ENCODE results near the gene FAM110D. TPM values are rescaled to one million over a fixed set of nuclear protein-coding genes. Genes with fewer than 3 reads are reported as not detected.

FAM110D gene
- total RNA-seq, 1 experiment from 2014 or later: not detected

GRCh38 chr1:26184086-26184485, 25.2 kb downstream of the FAM110D start:
- DNase-seq: no peak
- Histone ChIP-seq H4K20me1 (ENCODE audit: insufficient read depth, low read depth, low read length) (no peaks in the 10 kb centered on the region), H3K9ac (ENCODE audit: low read length) (no peak overlapping the region), H3K9me3 (ENCODE audit: low read length) (no peaks in the 10 kb centered on the region), H3K4me3 (ENCODE audit: low read length) (no peak overlapping the region), H3K4me2 (ENCODE audit: low read depth, low read length, poor library complexity, severe bottlenecking) (no peak overlapping the region), H2AFZ (ENCODE audit: low read length) (no peak overlapping the region), H3K27ac (ENCODE audit: low read length) (no peak overlapping the region), H3K4me1 (ENCODE audit: low read length) (no peaks in the 10 kb centered on the region), H3K9me2 (replicated peaks; ENCODE audit: insufficient read depth, low read length) (no peaks in the 10 kb centered on the region), H3K79me2 (ENCODE audit: low read length) (no peaks in the 10 kb centered on the region), H3K36me3 (ENCODE audit: insufficient read depth, low read length) (no peaks in the 10 kb centered on the region), H3K27me3 (ENCODE audit: low read length) (no peaks in the 10 kb centered on the region)

- no peak for DNase-seq
- Histone ChIP-seq H3K36me3 (ENCODE audit: insufficient read depth, low read length) (no peaks in the 10 kb centered on the region), H3K27me3 (ENCODE audit: low read length) (no peaks in the 10 kb centered on the region), H3K9ac (ENCODE audit: low read length) (no peak overlapping the region), H3K79me2 (ENCODE audit: low read length) (no peaks in the 10 kb centered on the region), H3K27ac (ENCODE audit: low read length) (no peak overlapping the region), H3K4me2 (ENCODE audit: low read depth, low read length, poor library complexity, severe bottlenecking) (no peak overlapping the region), H3K9me2 (replicated peaks; ENCODE audit: insufficient read depth, low read length) (no peaks in the 10 kb centered on the region), H2AFZ (ENCODE audit: low read length) (no peak overlapping the region), H4K20me1 (ENCODE audit: insufficient read depth, low read depth, low read length) (no peaks in the 10 kb centered on the region), H3K4me3 (ENCODE audit: low read length) (no peak overlapping the region), H3K9me3 (ENCODE audit: low read length) (no peaks in the 10 kb centered on the region), H3K4me1 (ENCODE audit: low read length) (no peaks in the 10 kb centered on the region)
Observed at GRCh38 chr1:26184883-26185282, 26.0 kb downstream of the FAM110D start.

GRCh38 chr1:26187882-26188281, 29.0 kb downstream of the FAM110D start:
- H3K4me1 ChIP-seq (ENCODE audit: low read length): no peaks in the 10 kb centered on the region

GRCh38 chr1:26188477-26188876, 29.6 kb downstream of the FAM110D start:
- H3K27ac ChIP-seq (ENCODE audit: low read length): no peak overlapping the region
- no peak overlapping the region for H2AFZ ChIP-seq (ENCODE audit: low read length)
- no peak overlapping the region for H3K9ac ChIP-seq (ENCODE audit: low read length)
- H3K4me2 ChIP-seq (ENCODE audit: low read depth, low read length, poor library complexity, severe bottlenecking): no peak overlapping the region
- H3K9me3 ChIP-seq (ENCODE audit: low read length): no peaks in the 10 kb centered on the region
- H3K4me3 ChIP-seq (ENCODE audit: low read length): no peak overlapping the region
- no peak for DNase-seq
- no peaks in the 10 kb centered on the region for H3K9me2 ChIP-seq (replicated peaks; ENCODE audit: insufficient read depth, low read length)
- H4K20me1 ChIP-seq (ENCODE audit: insufficient read depth, low read depth, low read length): no peaks in the 10 kb centered on the region
- H3K27me3 ChIP-seq (ENCODE audit: low read length): no peaks in the 10 kb centered on the region
- no peaks in the 10 kb centered on the region for H3K4me1 ChIP-seq (ENCODE audit: low read length)
- no peaks in the 10 kb centered on the region for H3K36me3 ChIP-seq (ENCODE audit: insufficient read depth, low read length)
- no peaks in the 10 kb centered on the region for H3K79me2 ChIP-seq (ENCODE audit: low read length)

More at GRCh38 chr1:26187882-26188281, 29.0 kb downstream of the FAM110D start:
- Histone ChIP-seq H3K9me2 (replicated peaks; ENCODE audit: insufficient read depth, low read length) (no peaks in the 10 kb centered on the region), H3K9me3 (ENCODE audit: low read length) (no peaks in the 10 kb centered on the region), H4K20me1 (ENCODE audit: insufficient read depth, low read depth, low read length) (no peaks in the 10 kb centered on the region), H3K79me2 (ENCODE audit: low read length) (no peaks in the 10 kb centered on the region), H3K36me3 (ENCODE audit: insufficient read depth, low read length) (no peaks in the 10 kb centered on the region), H3K27ac (ENCODE audit: low read length) (no peak overlapping the region), H3K27me3 (ENCODE audit: low read length) (no peaks in the 10 kb centered on the region), H3K9ac (ENCODE audit: low read length) (no peak overlapping the region), H3K4me3 (ENCODE audit: low read length) (no peak overlapping the region), H2AFZ (ENCODE audit: low read length) (no peak overlapping the region), H3K4me2 (ENCODE audit: low read depth, low read length, poor library complexity, severe bottlenecking) (no peak overlapping the region)
- no peak for DNase-seq

GRCh38 chr1:26189331-26189730, 30.5 kb downstream of the FAM110D start:
- H2AFZ ChIP-seq (ENCODE audit: low read length): no peak overlapping the region

GRCh38 chr1:26189751-26190275, 30.9 kb downstream of the FAM110D start:
- Histone ChIP-seq H3K9me2 (replicated peaks; ENCODE audit: insufficient read depth, low read length) (no peaks in the 10 kb centered on the region), H3K9me3 (ENCODE audit: low read length) (no peaks in the 10 kb centered on the region), H3K27ac (ENCODE audit: low read length) (no peak overlapping the region), H3K27me3 (ENCODE audit: low read length) (no peaks in the 10 kb centered on the region), H3K4me3 (ENCODE audit: low read length) (no peak overlapping the region), H3K36me3 (ENCODE audit: insufficient read depth, low read length) (no peaks in the 10 kb centered on the region), H4K20me1 (ENCODE audit: insufficient read depth, low read depth, low read length) (no peaks in the 10 kb centered on the region), H2AFZ (ENCODE audit: low read length) (no peak overlapping the region), H3K4me1 (ENCODE audit: low read length) (no peaks in the 10 kb centered on the region), H3K4me2 (ENCODE audit: low read depth, low read length, poor library complexity, severe bottlenecking) (no peak overlapping the region), H3K79me2 (ENCODE audit: low read length) (no peaks in the 10 kb centered on the region), H3K9ac (ENCODE audit: low read length) (no peak overlapping the region)
- peak; percentile 47 for DNase-seq

More at GRCh38 chr1:26189331-26189730, 30.5 kb downstream of the FAM110D start:
- Histone ChIP-seq H3K27me3 (ENCODE audit: low read length) (no peaks in the 10 kb centered on the region), H3K9me3 (ENCODE audit: low read length) (no peaks in the 10 kb centered on the region), H3K27ac (ENCODE audit: low read length) (no peak overlapping the region), H3K36me3 (ENCODE audit: insufficient read depth, low read length) (no peaks in the 10 kb centered on the region), H3K4me1 (ENCODE audit: low read length) (no peaks in the 10 kb centered on the region), H3K4me2 (ENCODE audit: low read depth, low read length, poor library complexity, severe bottlenecking) (no peak overlapping the region), H3K4me3 (ENCODE audit: low read length) (no peak overlapping the region), H3K9ac (ENCODE audit: low read length) (no peak overlapping the region), H3K79me2 (ENCODE audit: low read length) (no peaks in the 10 kb centered on the region), H3K9me2 (replicated peaks; ENCODE audit: insufficient read depth, low read length) (no peaks in the 10 kb centered on the region), H4K20me1 (ENCODE audit: insufficient read depth, low read depth, low read length) (no peaks in the 10 kb centered on the region)
- DNase-seq: no peak

- no peaks in the 10 kb centered on the region for H3K9me2 ChIP-seq (replicated peaks; ENCODE audit: insufficient read depth, low read length)
- no peak within 1 kb of the TSS for H3K27ac ChIP-seq (ENCODE audit: low read length)
- H3K36me3 ChIP-seq (ENCODE audit: insufficient read depth, low read length): no peaks in the 10 kb centered on the region
- H3K4me3 ChIP-seq (ENCODE audit: low read length): no peak within 1 kb of the TSS
- peak; percentile 55 for DNase-seq
- H3K4me2 ChIP-seq (ENCODE audit: low read depth, low read length, poor library complexity, severe bottlenecking): no peak within 1 kb of the TSS
- no peaks in the 10 kb centered on the region for H3K79me2 ChIP-seq (ENCODE audit: low read length)
- no peaks in the 10 kb centered on the region for H3K4me1 ChIP-seq (ENCODE audit: low read length)
- no peak within 1 kb of the TSS for H3K9ac ChIP-seq (ENCODE audit: low read length)
- no peaks in the 10 kb centered on the region for H4K20me1 ChIP-seq (ENCODE audit: insufficient read depth, low read depth, low read length)
- no peaks in the 10 kb centered on the region for H3K27me3 ChIP-seq (ENCODE audit: low read length)
- no peaks in the 10 kb centered on the region for H3K9me3 ChIP-seq (ENCODE audit: low read length)
- H2AFZ ChIP-seq (ENCODE audit: low read length): no peak within 1 kb of the TSS
Observed at GRCh38 chr1:26190373-26190987, 31.6 kb downstream of the FAM110D start, which contains the start of gene CATSPER4. Gene CATSPER4, plus strand, starts transcription at chr1:26190602. Its CDS starts 26 bp downstream, at chr1:26190628.

- Histone ChIP-seq H3K4me1 (ENCODE audit: low read length) (no peaks in the 10 kb centered on the region), H3K9ac (ENCODE audit: low read length) (no peak overlapping the region), H3K4me2 (ENCODE audit: low read depth, low read length, poor library complexity, severe bottlenecking) (no peak overlapping the region), H4K20me1 (ENCODE audit: insufficient read depth, low read depth, low read length) (no peaks in the 10 kb centered on the region), H3K4me3 (ENCODE audit: low read length) (no peak overlapping the region), H3K9me3 (ENCODE audit: low read length) (no peaks in the 10 kb centered on the region), H3K9me2 (replicated peaks; ENCODE audit: insufficient read depth, low read length) (no peaks in the 10 kb centered on the region), H3K79me2 (ENCODE audit: low read length) (no peaks in the 10 kb centered on the region), H3K27ac (ENCODE audit: low read length) (no peak overlapping the region), H3K36me3 (ENCODE audit: insufficient read depth, low read length) (no peaks in the 10 kb centered on the region), H2AFZ (ENCODE audit: low read length) (no peak overlapping the region), H3K27me3 (ENCODE audit: low read length) (no peaks in the 10 kb centered on the region)
- no peak for DNase-seq
Observed at GRCh38 chr1:26191739-26192138, 32.9 kb downstream of the FAM110D start.

Measured in Karpas-422 (cell line).